IMR-90 (cell line): Measurements from ENCODE around the gene ENDOU. TPM values are rescaled to one million over a fixed set of nuclear protein-coding genes. Genes with fewer than 3 reads are reported as not detected.

Experiments used
- ATAC-seq: fragments of 200-7000 bp; cut with Tn5 transposase; 2 replicates; pipeline ENCODE4 v1.9.1; 2020; ENCODE audit warnings: low read depth, mild to moderate bottlenecking, moderate library complexity
- BruUV-seq: library from RNA; stranded (reverse); fragments of 400-500 nt; replicated peaks from 2 replicates; lab custom pipeline; 2021; lab: Mats Ljungman, UMichigan
- CTCF ChIA-PET: fragments of 300-600 bp; formaldehyde crosslinking; extraction: SDS; loops from one replicate; lab custom pipeline; 2021; ENCODE audit warnings: antibody characterized with exemption; lab: Yijun Ruan, JAX
- POLR2A ChIA-PET: fragments of 300-600 bp; sonication (Branson Sonifier 250); formaldehyde crosslinking; loops from one replicate; lab custom pipeline; 2022; ENCODE audit warnings: antibody characterized with exemption; ENCODE audit not compliant: unreplicated experiment; lab: Charles Lee
- DNase-seq: peaks from one replicate; pipeline ENCODE4 v3.0.0; 2013
- H2AFZ ChIP-seq: replicated peaks from 2 replicates; pipeline ENCODE3; 2013; ENCODE audit warnings: low read length, mild to moderate bottlenecking; ENCODE audit not compliant: poor library complexity
- H2AK5ac ChIP-seq: 2 replicates; pipeline ENCODE4 v1.6.1; 2013; ENCODE audit warnings: low read depth, low read length, inconsistent platforms
- H2AK9ac ChIP-seq: replicated peaks from 2 replicates; pipeline ENCODE3; 2013; ENCODE audit warnings: mild to moderate bottlenecking, low read depth, low read length, moderate library complexity; ENCODE audit not compliant: poor library complexity
- H2BK120ac ChIP-seq: 2 replicates; pipeline ENCODE4 v1.6.1; 2013; ENCODE audit warnings: low read depth, low read length, inconsistent platforms
- H2BK15ac ChIP-seq: 3 replicates; pipeline ENCODE4 v1.6.1; 2013; ENCODE audit warnings: low read depth, low read length, inconsistent platforms
- H2BK20ac ChIP-seq: 2 replicates; pipeline ENCODE4 v1.6.1; 2013; ENCODE audit warnings: low read depth, mild to moderate bottlenecking, inconsistent platforms, low read length, moderate library complexity
- H2BK5ac ChIP-seq: 2 replicates; pipeline ENCODE4 v1.6.1; 2013; ENCODE audit warnings: mild to moderate bottlenecking, low read depth, low read length, inconsistent platforms; ENCODE audit not compliant: poor library complexity, severe bottlenecking
- H3K14ac ChIP-seq: replicated peaks from 2 replicates; pipeline ENCODE4 v1.6.1; 2013; ENCODE audit warnings: low read depth, low read length, inconsistent platforms
- H3K18ac ChIP-seq: 2 replicates; pipeline ENCODE4 v1.6.1; 2013; ENCODE audit warnings: low read depth, low read length, control low read depth
- H3K23ac ChIP-seq: 2 replicates; pipeline ENCODE4 v1.6.1; 2013; ENCODE audit warnings: low read depth, low read length, inconsistent platforms
- H3K27ac ChIP-seq: 2 replicates; pipeline ENCODE4 v1.5.1; 2013; ENCODE audit warnings: mild to moderate bottlenecking, control low read depth, low read length; ENCODE audit not compliant: insufficient read depth
- H3K27me3 ChIP-seq: 2 replicates; pipeline ENCODE4 v1.6.1; 2013; ENCODE audit warnings: low read length; ENCODE audit not compliant: control insufficient read depth, insufficient read depth
- H3K36me3 ChIP-seq: 2 replicates; pipeline ENCODE4 v1.6.1; 2013; ENCODE audit warnings: low read length, mixed read lengths; ENCODE audit not compliant: control insufficient read depth, insufficient read depth
- H3K4ac ChIP-seq: 2 replicates; pipeline ENCODE4 v1.6.1; 2013; ENCODE audit warnings: low read depth, low read length, inconsistent platforms
- H3K4me1 ChIP-seq: 2 replicates; pipeline ENCODE4 v1.6.1; 2013; ENCODE audit warnings: low read length, mixed read lengths; ENCODE audit not compliant: control insufficient read depth, insufficient read depth
- H3K4me2 ChIP-seq: 2 replicates; pipeline ENCODE4 v1.6.1; 2013; ENCODE audit warnings: low read depth, mild to moderate bottlenecking, control low read depth, low read length, moderate library complexity
- H3K4me3 ChIP-seq: 2 replicates; pipeline ENCODE4 v1.5.1; 2013; ENCODE audit warnings: low read depth, mild to moderate bottlenecking, control low read depth, low read length, moderate library complexity; ENCODE audit not compliant: insufficient read depth
- H3K56ac ChIP-seq: 2 replicates; pipeline ENCODE4 v1.6.1; 2013; ENCODE audit warnings: low read length, inconsistent platforms; ENCODE audit not compliant: insufficient read depth; ENCODE audit errors: extremely low read depth
- H3K79me1 ChIP-seq, 2 experiments: 2 replicates each; pipeline ENCODE4 v1.6.1; 2013; ENCODE audit warnings: low read length in 2 of 2, inconsistent platforms in 1 of 2, low read depth in 1 of 2
- H3K9ac ChIP-seq: 2 replicates; pipeline ENCODE4 v1.6.1; 2013; ENCODE audit warnings: low read depth, low read length, control low read depth
- H3K9me1 ChIP-seq: 2 replicates; pipeline ENCODE4 v1.6.1; 2013; ENCODE audit warnings: low read length, inconsistent platforms; ENCODE audit not compliant: insufficient read depth
- H3K9me3 ChIP-seq: 2 replicates; pipeline ENCODE4 v1.6.1; 2013; ENCODE audit warnings: low read length; ENCODE audit not compliant: control insufficient read depth, insufficient read depth
- H4K20me1 ChIP-seq: 2 replicates; pipeline ENCODE4 v1.6.1; 2013; ENCODE audit warnings: low read length, inconsistent platforms; ENCODE audit not compliant: insufficient read depth
- H4K5ac ChIP-seq: 2 replicates; pipeline ENCODE4 v1.6.1; 2013; ENCODE audit warnings: mild to moderate bottlenecking, low read depth, low read length, control low read depth
- H4K8ac ChIP-seq, 2 experiments: 2 replicates each; pipeline ENCODE4 v1.6.1; 2013; ENCODE audit warnings: low read depth in 2 of 2, low read length in 2 of 2, control low read depth in 1 of 2, inconsistent platforms in 1 of 2
- H4K91ac ChIP-seq: 2 replicates; pipeline ENCODE4 v1.6.1; 2013; ENCODE audit warnings: low read depth, low read length, inconsistent platforms; ENCODE audit not compliant: insufficient read depth
- BHLHE40 ChIP-seq: fragments of 150-350 bp; IDR thresholded peaks from 2 replicates; pipeline ENCODE4 v1.6.1; 2016; ENCODE audit warnings: mild to moderate bottlenecking, low read depth, low read length
- CEBPB ChIP-seq: IDR thresholded peaks from 2 replicates; pipeline ENCODE4 v1.6.1; 2012; ENCODE audit warnings: low read depth, low read length, improper control_type of control experiment
- CHD1 ChIP-seq: IDR thresholded peaks from 2 replicates; pipeline ENCODE4 v1.6.1; 2012; ENCODE audit warnings: low read depth, low read length, improper control_type of control experiment
- CTCF ChIP-seq: conservative IDR thresholded peaks from 2 replicates; pipeline ENCODE4 v1.5.1; 2012; ENCODE audit warnings: mild to moderate bottlenecking, low read depth, low read length, improper control_type of control experiment
- ELK1 ChIP-seq: fragments of 150-350 bp; IDR thresholded peaks from 2 replicates; pipeline ENCODE4 v1.6.1; 2016; ENCODE audit warnings: low read depth, mild to moderate bottlenecking, low read length, moderate library complexity, borderline replicate concordance
- FOS ChIP-seq: fragments of 150-350 bp; IDR thresholded peaks from 2 replicates; pipeline ENCODE4 v1.6.1; 2016; ENCODE audit warnings: low read depth, low read length
- MAFK ChIP-seq: IDR thresholded peaks from 2 replicates; pipeline ENCODE4 v1.6.1; 2012; ENCODE audit warnings: low read depth, low read length, improper control_type of control experiment
- MAZ ChIP-seq: IDR thresholded peaks from 2 replicates; pipeline ENCODE4 v1.6.1; 2012; ENCODE audit warnings: low read depth, mild to moderate bottlenecking, low read length, improper control_type of control experiment, moderate library complexity, borderline replicate concordance
- MXI1 ChIP-seq: IDR thresholded peaks from 2 replicates; pipeline ENCODE4 v1.6.1; 2012; ENCODE audit warnings: low read depth, mild to moderate bottlenecking, low read length, moderate library complexity, borderline replicate concordance
- NFE2L2 ChIP-seq: fragments of 150-350 bp; IDR thresholded peaks from 2 replicates; pipeline ENCODE4 v1.6.1; 2016; ENCODE audit warnings: low read depth, mild to moderate bottlenecking, low read length
- POLR2A ChIP-seq: IDR thresholded peaks from 2 replicates; pipeline ENCODE4 v1.6.1; 2012; ENCODE audit warnings: mild to moderate bottlenecking, low read depth, low read length
- RAD21 ChIP-seq: IDR thresholded peaks from 2 replicates; pipeline ENCODE4 v1.6.1; 2012; ENCODE audit warnings: low read length, improper control_type of control experiment
- RCOR1 ChIP-seq: IDR thresholded peaks from 2 replicates; pipeline ENCODE4 v1.6.1; 2012; ENCODE audit warnings: mild to moderate bottlenecking, low read length, improper control_type of control experiment; ENCODE audit not compliant: insufficient replicate concordance
- RFX5 ChIP-seq: IDR thresholded peaks from 2 replicates; pipeline ENCODE4 v1.8.0; 2012; ENCODE audit warnings: low read depth, mild to moderate bottlenecking, low read length, moderate library complexity
- SMC3 ChIP-seq: fragments of 150-350 bp; IDR thresholded peaks from 2 replicates; pipeline ENCODE4 v1.6.1; 2016; ENCODE audit warnings: low read depth, mild to moderate bottlenecking, antibody characterized with exemption, low read length, moderate library complexity
- USF2 ChIP-seq: fragments of 150-350 bp; IDR thresholded peaks from 2 replicates; pipeline ENCODE4 v1.6.1; 2017; ENCODE audit warnings: mild to moderate bottlenecking, antibody characterized with exemption, low read length, low read depth
- WGBS, 2 experiments: methylation state at CpG; one replicate each; pipeline versions ENCODE4 v1.1.5 to v1.1.7; 2013; ENCODE audit warnings: missing lambda C conversion rate in 2 of 2; ENCODE audit not compliant: insufficient read length in 1 of 2; ENCODE audit errors: extremely low coverage in 2 of 2; 5-methylcytosine and 5-hydroxymethylcytosine counted together
- dilution Hi-C: fragments of 300-500 bp; cut with HindIII; formaldehyde crosslinking; loops from one replicate; pipeline ENCODE4 v1.14.3; 2018; ENCODE audit warnings: low sequenced_read_pairs; ENCODE audit not compliant: unreplicated experiment
- in situ Hi-C: fragments of 300-500 bp; cut with MboI; formaldehyde crosslinking; loops from 3 replicates; pipeline ENCODE4 v1.14.3; 2019; ENCODE audit warnings: low sequenced_read_pairs, inconsistent platforms, mixed read lengths
- intact Hi-C: fragments of 100-400 bp; cut with micrococcal nuclease; formaldehyde crosslinking; loops from 2 replicates; pipeline ENCODE4 v1.10.0; 2022
- polyA plus RNA-seq, 3 experiments: library from polyadenylated mRNA; depleted of rRNA; stranded (reverse); fragments of >200 nt; gene quantifications; 2 replicates each; pipeline ENCODE4 v1.2.3, GENCODE V29; 2012; ENCODE audit warnings: low replicate concordance in 1 of 3
- total RNA-seq: library from RNA; depleted of rRNA; stranded (reverse); fragments of >200 nt; gene quantifications from 2 replicates; pipeline ENCODE4 v1.2.3, GENCODE V29; 2012

The ENDOU gene
- total and polyA plus RNA-seq, 2 of the 4 experiments (the other 2 are of a cell fraction) = under 0.01 to 0.09 TPM

- no peaks in the 10 kb centered on the region for H4K20me1 ChIP-seq
- H3K27ac ChIP-seq = no peak overlapping the region
- dilution Hi-C loops (no loop called here), in situ Hi-C loops (no loop called here), intact Hi-C loops (no loop called here)
- no peak overlapping the region for H2AK5ac ChIP-seq
- no peak for TF ChIP-seq FOS
- no peak for TF ChIP-seq MAZ
- TF ChIP-seq ELK1 = no peak
- no peak for TF ChIP-seq CHD1
- no peak for TF ChIP-seq MXI1
- no peak for TF ChIP-seq POLR2A
- TF ChIP-seq BHLHE40 = no peak
- TF ChIP-seq RAD21 = no peak
- no peak for TF ChIP-seq CTCF
- no peak for TF ChIP-seq RFX5
- no peak for TF ChIP-seq NFE2L2
- no peak for TF ChIP-seq USF2
- TF ChIP-seq SMC3 = no peak
- TF ChIP-seq MAFK = no peak
- no peak for TF ChIP-seq RCOR1
- TF ChIP-seq CEBPB = no peak
- H3K9me1 ChIP-seq = peaks cover 9% of the 10 kb centered on the region; the same call in 1 of the 2 replicates
- ATAC-seq (no peak), DNase-seq (no peak)
- H3K9ac ChIP-seq = no peak overlapping the region
- peaks cover 12% of the 10 kb centered on the region for H3K4me1 ChIP-seq
- no peak overlapping the region for H2BK15ac ChIP-seq
- no peak overlapping the region for H3K18ac ChIP-seq
- ChIA-PET CTCF (interaction anchor here (1.5 kb wide), 1 partner anchor 9 kb away, joined by 10 read pairs; no protein-coding TSS in a partner anchor), POLR2A (no interaction called here)
- no peak overlapping the region for H3K4me2 ChIP-seq
- no peak overlapping the region for H4K8ac ChIP-seq
- H4K91ac ChIP-seq = no peak overlapping the region
- no CpG with 5 or more reads among the region's 19 CpGs for WGBS, 2 experiments
- H3K27me3 ChIP-seq = peaks cover 10% of the 10 kb centered on the region; the same call in 1 of the 2 replicates
- no peaks in the 10 kb centered on the region for H3K9me3 ChIP-seq
- no peak overlapping the region for H2BK20ac ChIP-seq
- no peak overlapping the region for H3K4ac ChIP-seq
- no peak overlapping the region for H2BK120ac ChIP-seq
- no peak overlapping the region for H2BK5ac ChIP-seq
- H4K5ac ChIP-seq = no peak overlapping the region
- H3K36me3 ChIP-seq = no peaks in the 10 kb centered on the region
- no peak overlapping the region for H3K14ac ChIP-seq
- H3K56ac ChIP-seq = no peak overlapping the region
- H2AK9ac ChIP-seq = no peak overlapping the region
- no peak overlapping the region for H2AFZ ChIP-seq
- H3K4me3 ChIP-seq = no peak overlapping the region
- no peak overlapping the region for H3K23ac ChIP-seq
- H3K79me1 ChIP-seq = no peaks in the 10 kb centered on the region
- no TSS peak for BruUV-seq
Measured at GRCh38 chr12:47750916-47751470, 25.7 kb upstream of the ENDOU start.
